Hindlimb muscle (tissue), 1 donor: ENCODE results near the gene ARL14EPL. TPM values are rescaled to one million over a fixed set of nuclear protein-coding genes. Genes with fewer than 3 reads are reported as not detected.

Experiments
- DNase-seq: peaks from one replicate; pipeline ENCODE4 v3.0.0-alpha.2; 2013
- polyA plus RNA-seq: library from polyadenylated mRNA; unstranded; fragments of 120-200 nt; gene quantifications from one replicate; pipeline ENCODE4 v1.2.1, GENCODE V29; 2013; ENCODE audit not compliant: insufficient read length

The ARL14EPL gene
- 0.10 TPM for polyA plus RNA-seq

- DNase-seq, result peak; percentile 40
Observed at GRCh38 chr5:116032094-116032517, at the start of gene ARL14EPL. TSS of gene ARL14EPL (plus strand) at chr5:116032472. CDS start at chr5:116051466, 18,994 bp downstream.

- DNase-seq, result no peak
Observed at GRCh38 chr5:115983519-115983918, 48.8 kb upstream of the ARL14EPL start.

DNA sequence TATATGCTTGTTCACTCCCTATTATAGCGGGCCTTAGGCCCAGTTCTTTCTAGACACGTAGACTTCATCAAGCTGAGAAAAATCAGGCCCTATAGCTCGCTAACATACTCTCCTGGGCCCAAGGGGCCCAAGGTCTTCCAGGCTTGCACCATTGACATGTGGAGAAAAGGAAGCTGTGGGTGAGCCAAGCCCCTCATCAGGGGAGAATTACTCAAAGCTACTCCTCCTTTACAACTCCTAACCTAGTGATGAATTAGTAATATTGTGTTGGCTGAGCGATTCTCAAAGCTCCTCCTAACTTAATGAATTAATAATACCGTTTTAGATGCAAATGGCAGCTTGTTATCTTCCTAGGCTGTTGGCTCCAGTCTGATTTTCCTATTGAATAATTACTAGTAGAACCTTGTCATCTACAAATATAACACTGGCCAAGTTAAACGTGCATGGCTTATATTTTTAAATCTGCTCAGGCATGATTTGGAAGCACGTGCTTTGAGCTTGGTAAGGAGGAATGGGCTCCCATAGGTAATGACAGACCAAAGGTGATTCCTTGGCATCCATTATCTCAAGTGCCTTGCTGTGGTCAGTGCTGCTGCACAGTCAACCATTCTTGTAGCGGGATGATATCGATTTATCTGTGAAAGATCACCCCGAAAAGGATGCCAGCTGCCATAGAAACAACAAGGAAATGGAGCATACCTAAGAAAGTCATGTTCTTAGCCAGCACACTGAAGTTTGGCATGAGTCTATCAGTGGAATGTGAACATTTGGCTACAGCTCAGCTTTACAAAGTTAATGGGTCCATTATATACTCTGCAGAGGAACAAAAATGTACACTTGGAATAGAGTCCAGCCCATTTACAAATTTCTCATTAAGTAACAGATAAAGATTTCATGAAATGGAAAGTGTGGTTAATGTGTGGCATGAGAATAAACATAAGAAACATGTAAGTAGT lies 46.2 kb upstream of the ARL14EPL start:
- no peak for DNase-seq

- no peak for DNase-seq
Observed at GRCh38 chr5:115988002-115988401, 44.3 kb upstream of the ARL14EPL start.

GRCh38 chr5:115992848-115993350 lies 39.4 kb upstream of the ARL14EPL start:
- no peak for DNase-seq

GRCh38 chr5:115995351-115995750 lies 36.9 kb upstream of the ARL14EPL start:
- DNase-seq, result no peak

DNA sequence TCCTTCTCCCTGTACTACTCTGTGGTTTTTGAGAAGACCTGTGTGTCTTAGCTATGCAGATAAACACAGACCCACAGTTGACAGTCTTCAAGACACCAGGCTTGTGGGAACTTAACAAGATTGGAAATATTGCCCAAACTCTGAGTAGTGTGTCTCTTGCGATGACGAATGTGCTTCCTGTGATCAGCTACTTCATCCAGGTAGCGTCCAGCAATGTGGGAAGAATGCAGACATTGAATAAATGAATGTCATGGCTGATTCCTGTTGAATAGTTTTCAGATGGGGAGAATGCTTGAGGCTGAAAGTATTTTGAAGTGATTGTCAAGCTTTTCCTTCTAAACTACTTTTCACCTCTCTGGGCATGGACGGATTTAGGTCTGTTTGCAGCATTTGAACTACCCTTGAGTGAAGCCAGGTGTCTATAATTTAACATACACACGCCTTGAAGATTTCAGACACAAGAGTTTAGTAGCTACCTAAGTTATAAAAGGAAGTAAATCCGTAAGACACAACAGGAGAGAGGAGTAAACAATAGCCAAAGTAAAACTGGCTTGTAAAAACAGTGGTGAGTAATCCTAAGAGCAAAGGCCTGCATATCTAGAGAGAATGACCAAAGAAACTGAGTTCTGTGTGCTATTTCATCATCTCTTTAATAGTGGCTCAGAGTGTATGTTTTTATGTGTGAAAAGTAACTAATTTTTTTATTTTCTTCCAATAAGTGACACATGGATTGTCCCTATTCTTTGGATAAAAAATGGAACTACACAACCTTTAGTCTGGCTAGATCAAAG lies 30.0 kb upstream of the ARL14EPL start:
- no peak for DNase-seq

DNA sequence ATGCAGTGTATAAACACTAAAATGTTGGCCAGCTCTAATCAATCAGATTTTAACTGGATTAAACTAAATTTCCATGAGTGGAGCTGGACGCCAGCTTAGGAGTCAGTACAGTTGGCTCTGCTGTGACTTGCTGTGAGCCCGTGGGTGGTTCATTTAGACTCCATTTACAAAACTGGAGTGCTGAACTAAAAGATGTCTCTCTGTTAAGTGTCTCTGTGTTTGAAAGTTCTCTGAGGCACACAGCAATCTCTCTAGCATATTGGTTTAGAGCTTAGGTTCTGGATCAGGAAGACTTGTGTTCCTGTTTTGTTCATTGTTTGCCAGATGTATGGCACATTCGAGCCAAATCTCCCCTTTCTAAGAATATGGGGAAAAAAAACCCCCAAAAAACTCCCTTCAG lies 28.0 kb upstream of the ARL14EPL start:
- DNase-seq, result no peak

DNA sequence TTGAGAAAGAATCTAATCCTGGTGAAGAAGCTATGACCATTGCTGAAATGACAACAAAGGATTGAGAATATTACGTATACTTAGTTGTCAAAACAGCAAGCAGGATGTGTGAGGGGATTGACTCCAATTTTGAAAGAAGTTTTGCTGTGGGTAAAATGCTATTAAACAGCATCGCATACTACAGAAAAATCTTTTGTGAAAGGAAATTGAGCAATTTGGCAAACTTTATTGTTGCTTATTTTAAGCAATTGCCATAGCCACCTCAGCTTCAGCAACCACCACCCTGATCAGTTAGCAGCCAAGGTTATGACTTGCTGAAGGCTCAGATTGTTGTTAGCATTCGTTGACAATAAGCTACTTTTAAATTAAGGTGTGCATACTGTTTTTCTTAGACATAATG lies 22.5 kb upstream of the ARL14EPL start:
- DNase-seq, result no peak

GRCh38 chr5:116011046-116011445 lies 21.2 kb upstream of the ARL14EPL start:
- DNase-seq, result no peak

DNA sequence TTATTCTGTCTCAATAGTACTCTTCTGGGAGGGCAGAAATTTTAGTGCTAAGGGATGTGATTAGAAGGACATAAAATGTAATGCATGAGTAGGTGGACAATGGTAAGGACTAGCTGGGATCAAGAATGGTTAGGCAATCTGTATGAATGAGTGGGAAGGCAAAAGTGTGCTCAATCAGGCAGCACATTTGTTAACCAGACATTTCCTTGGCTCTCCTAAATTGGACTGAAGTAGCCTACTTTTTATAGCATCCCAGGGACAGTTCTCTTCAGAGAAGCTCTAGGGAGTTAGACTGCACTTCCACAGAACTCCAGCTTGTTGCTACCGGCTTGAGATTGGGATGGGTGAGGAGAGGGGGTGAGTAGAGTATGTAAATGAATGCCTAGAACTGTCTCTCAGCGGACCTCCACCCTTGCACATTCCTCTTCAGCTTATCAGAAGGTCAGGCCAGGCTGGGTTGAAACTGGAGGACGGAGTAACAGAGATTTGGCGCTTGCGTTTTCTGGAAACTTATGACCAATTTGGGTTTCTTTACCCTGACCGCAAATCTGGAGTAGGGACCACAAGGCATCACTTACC lies 19.0 kb upstream of the ARL14EPL start:
- no peak for DNase-seq

GRCh38 chr5:116013936-116014335 lies 18.3 kb upstream of the ARL14EPL start:
- no peak for DNase-seq

GRCh38 chr5:116023619-116024018 lies 8.7 kb upstream of the ARL14EPL start:
- no peak for DNase-seq

- no peak for DNase-seq
Observed at GRCh38 chr5:116025866-116026265, 6.4 kb upstream of the ARL14EPL start.

DNA sequence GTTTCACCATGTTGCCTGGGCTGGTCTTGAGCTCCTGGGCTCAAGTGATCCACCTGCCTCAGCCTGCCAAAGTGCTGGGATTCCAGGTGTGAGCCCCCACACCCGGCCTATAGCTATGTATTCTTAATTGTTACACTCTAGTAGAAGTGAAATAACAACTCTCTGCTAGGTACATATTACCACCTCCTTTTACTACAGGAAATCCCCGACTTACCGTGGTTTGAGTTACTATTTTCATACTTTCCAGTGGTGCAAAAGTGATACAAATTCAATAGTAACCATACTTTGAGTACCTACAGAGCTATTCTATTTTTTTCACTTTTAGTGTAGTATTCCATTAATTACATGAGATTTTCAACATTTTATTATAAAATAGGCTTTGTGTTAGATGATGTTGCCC lies 719 bp downstream of the ARL14EPL start:
- no peak for DNase-seq

DNA sequence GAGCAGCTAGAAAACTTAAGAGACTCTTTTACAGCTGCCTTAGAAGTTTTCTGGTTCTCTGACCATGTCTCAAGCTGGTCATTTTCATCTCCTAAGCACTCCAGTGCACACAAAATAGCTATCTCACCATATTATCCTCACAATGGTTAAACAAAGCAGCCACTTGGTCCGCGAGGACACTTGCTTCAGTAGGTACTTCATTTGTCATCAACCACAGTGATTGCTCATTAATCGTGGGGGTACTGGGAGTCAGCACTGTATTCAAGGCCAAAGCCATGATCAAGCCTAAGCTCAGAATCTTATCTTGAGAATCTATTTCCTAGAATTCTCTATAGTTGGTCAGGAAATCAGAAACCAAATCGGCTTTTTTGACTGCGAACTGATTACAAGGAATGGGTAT lies 2.9 kb downstream of the ARL14EPL start:
- no peak for DNase-seq

DNA sequence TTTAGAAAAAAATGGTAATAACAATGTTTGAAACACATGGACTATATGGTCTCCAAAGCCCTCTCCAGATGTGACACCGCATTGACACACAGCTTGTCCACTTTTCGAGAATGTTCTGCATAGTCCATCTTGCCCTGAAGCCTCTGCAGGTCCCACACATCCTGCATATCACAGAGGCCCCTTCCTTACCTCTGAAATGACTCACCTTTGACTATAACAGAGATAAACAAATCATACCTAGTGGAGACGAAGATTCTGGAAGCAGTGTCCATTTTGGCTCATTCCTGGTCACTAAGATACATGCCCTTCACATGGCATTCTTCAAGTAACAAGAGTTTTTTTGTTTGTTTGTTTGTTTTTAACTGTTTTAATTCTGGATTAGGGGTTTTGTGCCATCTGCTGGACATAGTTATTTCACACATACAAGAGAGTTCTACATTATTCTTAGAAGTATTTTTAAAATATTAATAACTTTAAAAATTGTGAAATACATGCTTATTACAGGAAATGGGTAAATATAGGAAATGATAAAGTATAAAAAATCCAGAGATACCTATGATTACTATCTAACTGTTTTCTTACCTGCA lies 5.1 kb downstream of the ARL14EPL start:
- no peak for DNase-seq

DNA sequence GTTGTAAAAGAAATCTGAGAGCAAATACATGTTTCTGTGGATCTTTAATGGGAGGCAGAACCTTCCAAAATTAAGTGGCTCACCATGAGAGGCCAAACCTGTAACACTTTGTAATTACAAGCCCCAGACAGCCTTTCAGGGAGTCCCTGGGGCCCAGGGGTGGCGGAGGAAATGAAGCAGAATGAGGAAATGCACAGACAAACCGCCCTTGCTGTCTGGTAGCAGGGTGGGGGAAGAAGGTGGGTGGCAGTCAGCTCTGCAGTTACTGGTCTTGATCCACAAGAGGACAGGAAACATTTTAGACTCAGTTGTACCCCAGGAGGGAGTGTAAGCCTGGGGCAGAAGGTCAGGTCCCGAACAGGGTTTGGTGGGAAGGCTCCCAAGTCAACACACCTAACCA lies 6.5 kb downstream of the ARL14EPL start:
- no peak for DNase-seq

DNA sequence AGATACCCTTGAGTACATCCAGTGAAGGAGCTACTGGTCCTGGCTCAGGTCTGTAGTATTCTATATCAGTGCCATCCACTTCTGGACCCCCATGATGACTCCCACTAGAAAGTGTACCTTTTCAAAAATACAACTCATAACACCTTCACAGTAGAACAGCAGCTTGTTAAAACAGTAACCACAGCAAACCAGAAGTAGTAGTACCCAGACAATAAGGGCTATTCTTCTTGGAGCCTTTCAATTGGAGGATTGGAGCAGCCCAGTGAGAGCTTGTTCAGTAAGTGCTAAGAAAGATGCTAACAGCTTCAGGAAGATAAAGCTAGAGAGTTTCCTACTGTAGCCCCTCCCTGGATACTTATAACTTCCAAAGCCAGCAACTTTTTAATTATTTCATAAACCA lies 10.1 kb downstream of the ARL14EPL start:
- DNase-seq, result no peak

DNA sequence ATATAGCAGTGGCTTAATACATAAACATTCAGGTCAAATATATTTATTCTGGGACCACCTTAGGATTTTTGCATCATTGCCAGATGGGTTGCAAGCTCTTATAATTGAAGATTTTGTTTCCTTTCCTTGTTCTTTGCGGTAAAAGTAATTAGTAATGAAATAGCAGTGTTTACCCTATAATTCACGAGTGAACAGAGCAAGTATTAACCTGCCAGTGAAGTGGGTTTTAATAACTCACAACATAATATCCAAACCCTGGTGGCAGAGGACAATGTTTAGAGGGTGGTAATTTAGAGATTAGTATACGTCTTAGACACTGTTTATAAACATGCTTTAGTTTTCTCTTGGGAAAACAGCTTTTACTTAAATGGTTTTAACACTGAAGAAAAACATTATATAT lies 11.8 kb downstream of the ARL14EPL start:
- no peak for DNase-seq

- DNase-seq, result no peak
Observed at GRCh38 chr5:116045821-116046220, 13.5 kb downstream of the ARL14EPL start.

DNA sequence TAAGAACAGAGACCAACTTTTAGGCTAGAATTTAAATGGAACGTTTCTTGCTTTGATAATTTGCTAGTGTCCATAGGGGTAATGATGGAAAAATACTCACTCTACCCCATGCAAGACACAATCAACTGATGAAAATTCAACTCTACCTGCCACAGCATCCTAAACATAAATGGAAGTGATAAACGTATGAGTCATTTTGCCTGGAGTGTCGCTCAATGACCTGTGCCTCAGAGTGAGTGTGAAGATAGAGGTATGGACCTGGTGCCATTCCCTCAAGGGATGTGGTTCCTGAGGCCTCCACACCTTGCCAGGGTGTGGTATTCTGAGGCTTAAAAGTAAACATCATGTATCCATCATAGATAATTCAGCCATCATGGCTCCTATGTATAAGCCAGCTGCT lies 14.0 kb downstream of the ARL14EPL start:
- no peak for DNase-seq

DNA sequence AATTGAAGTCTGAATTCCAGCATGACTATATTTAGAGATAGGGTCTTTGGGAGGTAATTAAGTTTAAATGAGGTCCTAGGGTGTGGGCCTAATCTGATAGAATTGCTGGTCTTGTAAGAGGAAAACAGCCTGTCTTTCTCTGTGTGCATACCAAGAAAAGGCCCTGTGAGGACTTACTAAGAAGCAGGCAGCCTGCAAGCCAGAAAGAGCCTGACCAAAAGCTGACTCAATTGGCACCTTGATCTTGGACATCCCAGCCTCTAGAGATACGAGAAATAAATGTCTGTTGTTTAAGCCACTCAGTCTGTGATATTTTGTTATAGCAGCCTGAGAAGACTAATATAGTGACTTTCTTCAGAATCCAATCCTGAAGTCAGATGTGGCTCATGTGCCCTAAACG lies 14.6 kb downstream of the ARL14EPL start:
- DNase-seq, result no peak
